Panc1 (cell line): Measurements from ENCODE around the gene TNIK. TPM values are rescaled to one million over a fixed set of nuclear protein-coding genes. Genes with fewer than 3 reads are reported as not detected.

Experiments
- ATAC-seq: fragments of 200-7000 bp; cut with Tn5 transposase; 2 replicates; pipeline ENCODE4 v1.9.1; 2020; ENCODE audit warnings: mild to moderate bottlenecking, moderate library complexity
- BruUV-seq: library from RNA; stranded (reverse); fragments of 400-500 nt; replicated peaks from 2 replicates; lab custom pipeline; 2021; lab: Mats Ljungman, UMichigan
- CTCF ChIA-PET: fragments of 300-600 bp; sonication (Branson Sonifier 250); formaldehyde crosslinking; loops from one replicate; lab custom pipeline; 2022; ENCODE audit warnings: antibody characterized with exemption; lab: Charles Lee
- POLR2A ChIA-PET: fragments of 300-600 bp; sonication (Branson Sonifier 250); formaldehyde crosslinking; loops from one replicate; lab custom pipeline; 2022; ENCODE audit warnings: antibody characterized with exemption; lab: Charles Lee
- DNase-seq: peaks from one replicate; pipeline ENCODE4 v3.0.0-alpha.2; 2010; ENCODE audit warnings: low read depth, low spot score
- H3K27ac ChIP-seq: 2 replicates; pipeline ENCODE4 v1.5.1; 2011; ENCODE audit warnings: mild to moderate bottlenecking, low read length, inconsistent platforms
- H3K27me3 ChIP-seq: fragments of 200-500 bp; sonication (Bioruptor generic); 2 replicates; pipeline ENCODE4 v1.6.0; 2014; ENCODE audit warnings: low read length, inconsistent platforms; ENCODE audit not compliant: control insufficient read depth, insufficient read depth
- H3K36me3 ChIP-seq: fragments of 200-500 bp; sonication (Bioruptor generic); 2 replicates; pipeline ENCODE4 v1.5.1; 2014; ENCODE audit warnings: inconsistent platforms, mild to moderate bottlenecking, low read length, moderate library complexity; ENCODE audit not compliant: control insufficient read depth, insufficient read depth
- H3K4me1 ChIP-seq: 2 replicates; pipeline ENCODE4 v1.5.1; 2011; ENCODE audit warnings: inconsistent platforms, mild to moderate bottlenecking, low read length, moderate library complexity; ENCODE audit not compliant: control insufficient read depth, insufficient read depth
- H3K4me3 ChIP-seq, 2 experiments: 2 replicates each; pipeline ENCODE4 v1.5.1; 2011 to 2012; ENCODE audit warnings: low read depth in 2 of 2, low read length in 2 of 2, mild to moderate bottlenecking in 2 of 2, inconsistent platforms in 1 of 2, moderate library complexity in 1 of 2
- H3K9me3 ChIP-seq: fragments of 200-500 bp; sonication (Bioruptor generic); 2 replicates; pipeline ENCODE4 v1.5.1; 2014; ENCODE audit warnings: low read depth, mild to moderate bottlenecking, inconsistent platforms, low read length, moderate library complexity; ENCODE audit not compliant: control insufficient read depth, insufficient read depth
- CTCF ChIP-seq: fragments of 450-650 bp; IDR thresholded peaks from 2 replicates; pipeline ENCODE4 v1.5.1; 2017; ENCODE audit warnings: mild to moderate bottlenecking
- POLR2AphosphoS5 ChIP-seq: IDR thresholded peaks from 2 replicates; pipeline ENCODE4 v1.6.1; 2012; ENCODE audit warnings: mild to moderate bottlenecking, low read depth, low read length, moderate library complexity
- SIN3A ChIP-seq: IDR thresholded peaks from 2 replicates; pipeline ENCODE4 v1.6.1; 2012; ENCODE audit warnings: low read depth, mild to moderate bottlenecking, low read length, moderate library complexity, borderline replicate concordance; ENCODE audit not compliant: insufficient read depth
- TCF7L2 ChIP-seq: IDR thresholded peaks from 2 replicates; pipeline ENCODE4 v1.6.1; 2011; ENCODE audit warnings: mild to moderate bottlenecking, low read depth, low read length, inconsistent platforms
- in situ Hi-C: cut with HindIII; loops from 2 replicates; pipeline ENCODE4 v1.10.0; 2016; ENCODE audit warnings: low sequenced_read_pairs, low pct_unique_long_range_greater_than_20kb
- intact Hi-C: fragments of 100-400 bp; cut with micrococcal nuclease; formaldehyde crosslinking; loops from one replicate; pipeline ENCODE4 v1.10.0; 2022; ENCODE audit not compliant: unreplicated experiment
- total RNA-seq: library from RNA; stranded (reverse); gene quantifications from one replicate; pipeline ENCODE4 v1.2.1, GENCODE V29; 2021; ENCODE audit not compliant: unreplicated experiment
- TF ChIP-seq, protein P1 (sequence below), 2 experiments: IDR thresholded peaks; 2 replicates each; pipeline ENCODE4 v1.6.1; 2011 to 2012; ENCODE audit warnings: low read depth in 2 of 2, control low read depth in 1 of 2, low read length in 1 of 2, mild to moderate bottlenecking in 1 of 2, moderate library complexity in 1 of 2; ENCODE audit not compliant: insufficient read depth in 1 of 2

The TNIK gene
- total RNA-seq, 1 experiment from 2014 or later, result 1.9 TPM

- CTCF ChIA-PET, result no interaction called here
- H3K9me3 ChIP-seq, result peaks cover 8% of the 10 kb centered on the region; the same call in 1 of the 2 replicates
- POLR2A ChIA-PET, result no interaction called here
- ATAC-seq (no peak), DNase-seq (no peak)
- no peak overlapping the region for H3K27ac ChIP-seq
- in situ Hi-C loops, result no loop called here
- intact Hi-C loops, result no loop called here
- H3K36me3 ChIP-seq, result no peaks in the 10 kb centered on the region
- TF ChIP-seq POLR2AphosphoS5 (no peak), CTCF (no peak), TCF7L2 (no peak), SIN3A (no peak)
- TF ChIP-seq, protein P1, sequence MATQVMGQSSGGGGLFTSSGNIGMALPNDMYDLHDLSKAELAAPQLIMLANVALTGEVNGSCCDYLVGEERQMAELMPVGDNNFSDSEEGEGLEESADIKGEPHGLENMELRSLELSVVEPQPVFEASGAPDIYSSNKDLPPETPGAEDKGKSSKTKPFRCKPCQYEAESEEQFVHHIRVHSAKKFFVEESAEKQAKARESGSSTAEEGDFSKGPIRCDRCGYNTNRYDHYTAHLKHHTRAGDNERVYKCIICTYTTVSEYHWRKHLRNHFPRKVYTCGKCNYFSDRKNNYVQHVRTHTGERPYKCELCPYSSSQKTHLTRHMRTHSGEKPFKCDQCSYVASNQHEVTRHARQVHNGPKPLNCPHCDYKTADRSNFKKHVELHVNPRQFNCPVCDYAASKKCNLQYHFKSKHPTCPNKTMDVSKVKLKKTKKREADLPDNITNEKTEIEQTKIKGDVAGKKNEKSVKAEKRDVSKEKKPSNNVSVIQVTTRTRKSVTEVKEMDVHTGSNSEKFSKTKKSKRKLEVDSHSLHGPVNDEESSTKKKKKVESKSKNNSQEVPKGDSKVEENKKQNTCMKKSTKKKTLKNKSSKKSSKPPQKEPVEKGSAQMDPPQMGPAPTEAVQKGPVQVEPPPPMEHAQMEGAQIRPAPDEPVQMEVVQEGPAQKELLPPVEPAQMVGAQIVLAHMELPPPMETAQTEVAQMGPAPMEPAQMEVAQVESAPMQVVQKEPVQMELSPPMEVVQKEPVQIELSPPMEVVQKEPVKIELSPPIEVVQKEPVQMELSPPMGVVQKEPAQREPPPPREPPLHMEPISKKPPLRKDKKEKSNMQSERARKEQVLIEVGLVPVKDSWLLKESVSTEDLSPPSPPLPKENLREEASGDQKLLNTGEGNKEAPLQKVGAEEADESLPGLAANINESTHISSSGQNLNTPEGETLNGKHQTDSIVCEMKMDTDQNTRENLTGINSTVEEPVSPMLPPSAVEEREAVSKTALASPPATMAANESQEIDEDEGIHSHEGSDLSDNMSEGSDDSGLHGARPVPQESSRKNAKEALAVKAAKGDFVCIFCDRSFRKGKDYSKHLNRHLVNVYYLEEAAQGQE (IDR thresholded peaks at IDR 0.05; ENCODE audit: insufficient read depth in 1 of 2, low read depth in 2 of 2, low read length in 1 of 2), result no peak
- no peaks in the 10 kb centered on the region for H3K27me3 ChIP-seq
- H3K4me3 ChIP-seq, result no peak overlapping the region
- no peaks in the 10 kb centered on the region for H3K4me1 ChIP-seq
- no TSS peak for BruUV-seq
Observed at GRCh38 chr3:171225708-171226107, 234.5 kb downstream of the TNIK start.

GRCh38 chr3:171225165-171225564 lies 235.0 kb downstream of the TNIK start:
- TF ChIP-seq SIN3A (no peak), POLR2AphosphoS5 (no peak), CTCF (no peak), TCF7L2 (no peak)
- TF ChIP-seq, protein P1 (IDR thresholded peaks at IDR 0.05; ENCODE audit: insufficient read depth in 1 of 2, low read depth in 2 of 2, low read length in 1 of 2), result no peak
- BruUV-seq, result no TSS peak
- no peak overlapping the region for H3K4me3 ChIP-seq
- no peaks in the 10 kb centered on the region for H3K4me1 ChIP-seq
- intact Hi-C loops, result no loop called here
- H3K27ac ChIP-seq, result no peak overlapping the region
- H3K36me3 ChIP-seq, result no peaks in the 10 kb centered on the region
- peaks cover 8% of the 10 kb centered on the region; the same call in 1 of the 2 replicates for H3K9me3 ChIP-seq
- DNase-seq (no peak), ATAC-seq (no peak)
- ChIA-PET CTCF (no interaction called here), POLR2A (no interaction called here)
- no peaks in the 10 kb centered on the region for H3K27me3 ChIP-seq
- in situ Hi-C loops, result no loop called here
